IPS DF 6.9 (cell line): ENCODE measurements around the gene SPRR4.
"Not testable (repeated sequence)": the region's sequence is repeated elsewhere in the genome, so short reads cannot be mapped to it uniquely, and the experiment has no call there.

Experiments used
- DNase-seq: peaks from one replicate; pipeline ENCODE4 v3.0.0-alpha.2; 2013; ENCODE audit warnings: low read depth, low spot score
- H3K27ac ChIP-seq: one replicate; pipeline ENCODE4 v1.5.1; 2013; ENCODE audit warnings: low read length, control low read depth
- H3K27me3 ChIP-seq: 2 replicates; pipeline ENCODE4 v1.6.1; 2013; ENCODE audit warnings: mild to moderate bottlenecking, low read length; ENCODE audit not compliant: control insufficient read depth, insufficient read depth
- H3K36me3 ChIP-seq: 2 replicates; pipeline ENCODE4 v1.6.1; 2013; ENCODE audit warnings: low read length; ENCODE audit not compliant: control insufficient read depth, insufficient read depth
- H3K4me1 ChIP-seq: 2 replicates; pipeline ENCODE4 v1.6.1; 2013; ENCODE audit warnings: low read length; ENCODE audit not compliant: control insufficient read depth, insufficient read depth
- H3K4me3 ChIP-seq: 2 replicates; pipeline ENCODE4 v1.5.1; 2013; ENCODE audit warnings: mild to moderate bottlenecking, low read length
- H3K9me3 ChIP-seq: 2 replicates; pipeline ENCODE4 v1.6.1; 2013; ENCODE audit warnings: low read length, inconsistent platforms; ENCODE audit not compliant: control insufficient read depth, insufficient read depth
- WGBS: extraction: QIAGEN DNeasy Blood & Tissue Kit; methylation state at CpG from one replicate; pipeline ENCODE4 v1.1.7; 2013; ENCODE audit warnings: mixed read lengths, missing lambda C conversion rate; ENCODE audit not compliant: insufficient read length, insufficient coverage; 5-methylcytosine and 5-hydroxymethylcytosine counted together

SPRR4 gene

GRCh38 chr1:153001382-153001781 is 30.9 kb downstream of the SPRR4 start, which contains the start of gene SPRR3:
TSS of gene SPRR3 (plus strand) at chr1:153001749. CDS start at chr1:153003021, 1,272 bp downstream.
- no peaks in the 10 kb centered on the region for H3K27me3 ChIP-seq
- DNase-seq = no peak
- H3K9me3 ChIP-seq = no peaks in the 10 kb centered on the region
- no peaks in the 10 kb centered on the region for H3K36me3 ChIP-seq
- no peak within 1 kb of the TSS for H3K27ac ChIP-seq
- H3K4me1 ChIP-seq = 0 out of 2 replicates have a peak, but pooled peaks cover 1% of the 10 kb centered on the region
- no peak within 1 kb of the TSS for H3K4me3 ChIP-seq
- WGBS = no CpG with 5 or more reads among the region's 2 CpGs

GRCh38 chr1:153011235-153011758 is 40.8 kb downstream of the SPRR4 start:
- WGBS = no CpG with 5 or more reads among the region's 8 CpGs
- not testable (repeated sequence) for H3K27me3 ChIP-seq, DNase-seq, H3K4me1 ChIP-seq, H3K9me3 ChIP-seq, H3K27ac ChIP-seq, H3K4me3 ChIP-seq, H3K36me3 ChIP-seq

GRCh38 chr1:153021829-153022228 is 51.4 kb downstream of the SPRR4 start:
- WGBS = no CpG with 5 or more reads among the region's 2 CpGs
- H3K4me3 ChIP-seq, H3K27me3 ChIP-seq, DNase-seq, H3K9me3 ChIP-seq, H3K4me1 ChIP-seq, H3K27ac ChIP-seq, H3K36me3 ChIP-seq: not testable (repeated sequence)
